ENCODE results near the gene TRIM54. TPM values are rescaled to one million over a fixed set of nuclear protein-coding genes. Genes with fewer than 3 reads are reported as not detected.
"Not testable (repeated sequence)": the region's sequence is repeated elsewhere in the genome, so short reads cannot be mapped to it uniquely, and the experiment has no call there.

The TRIM54 gene
- total RNA-seq, 1 donor from 2014 or later = 2.5 TPM

- intact Hi-C loops (cut with DNase I) = no loop called here
- no peak for DNase-seq (ENCODE audit: extremely low spot score in 2 of 2)
- peaks cover 30% of the 10 kb centered on the region for H3K27me3 ChIP-seq
- H3K27ac ChIP-seq = no peak overlapping the region
- H3K9me3 ChIP-seq = no peaks in the 10 kb centered on the region
- TF ChIP-seq CTCF (IDR thresholded peaks at IDR 0.05) (no peak), POLR2AphosphoS5 (IDR thresholded peaks at IDR 0.05; ENCODE audit: insufficient read depth in 1 of 2, low read depth in 1 of 2) (no peak), POLR2A (IDR thresholded peaks at IDR 0.05) (no peak)
- no peaks in the 10 kb centered on the region for H3K36me3 ChIP-seq
- no peak overlapping the region for H3K4me3 ChIP-seq
- H3K4me1 ChIP-seq = peaks cover 31% of the 10 kb centered on the region
These were observed 16.7 kb upstream of the TRIM54 start for GRCh38 chr2:27265536-27265870.

DNA sequence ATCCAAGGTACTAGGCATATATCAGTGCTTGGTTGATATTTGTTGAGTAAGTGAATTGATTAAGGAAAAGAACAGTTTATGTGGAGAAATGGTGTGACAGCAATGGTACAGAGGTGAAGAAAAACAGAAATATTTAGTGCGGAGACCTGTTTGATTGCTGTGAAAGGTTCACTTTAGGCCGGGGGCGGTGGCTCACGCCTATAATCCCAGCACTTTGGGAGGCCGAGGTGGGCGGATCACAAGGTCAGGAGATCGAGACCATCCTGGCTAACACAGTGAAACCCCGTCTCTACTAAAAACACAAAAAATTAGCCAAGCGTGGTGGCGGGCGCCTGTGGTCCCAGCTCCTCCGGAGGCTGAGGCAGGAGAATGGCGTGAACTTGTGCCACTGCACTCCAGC lies 13.9 kb upstream of the TRIM54 start:
- Histone ChIP-seq H3K4me1 (peaks cover 19% of the 10 kb centered on the region), H3K27me3 (peaks cover 15% of the 10 kb centered on the region)
- H3K4me3 ChIP-seq; H3K27ac ChIP-seq; H3K9me3 ChIP-seq; DNase-seq (ENCODE audit: extremely low spot score in 2 of 2); intact Hi-C loops (cut with DNase I); H3K36me3 ChIP-seq: not testable (repeated sequence)

DNA sequence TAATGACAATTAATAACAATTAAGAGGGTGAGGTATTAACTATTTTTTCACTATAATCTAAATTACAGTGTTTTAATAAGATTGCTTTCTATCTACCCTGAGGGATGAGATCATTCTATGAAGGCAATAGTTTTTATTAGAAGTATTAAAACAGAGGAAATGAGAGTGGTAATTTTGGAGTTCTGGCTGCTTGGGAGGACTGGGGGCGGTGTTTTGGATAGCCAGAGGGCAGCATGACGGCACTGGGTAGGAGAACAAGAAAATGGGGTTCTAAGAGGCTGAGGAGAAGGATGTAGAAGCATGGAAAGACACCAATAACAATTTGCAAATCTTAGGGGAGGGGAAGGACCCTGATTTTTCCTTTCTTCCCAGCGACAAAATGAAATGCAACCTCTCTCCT lies 12.1 kb upstream of the TRIM54 start:
- no peak overlapping the region for H3K4me3 ChIP-seq
- no peak for TF ChIP-seq POLR2AphosphoS5 (IDR thresholded peaks at IDR 0.05; ENCODE audit: insufficient read depth in 1 of 2, low read depth in 1 of 2)
- H3K27ac ChIP-seq = no peak overlapping the region
- peaks cover under 1% of the 10 kb centered on the region for H3K4me1 ChIP-seq
- no peaks in the 10 kb centered on the region for H3K9me3 ChIP-seq
- no peak for DNase-seq (ENCODE audit: extremely low spot score in 2 of 2)
- intact Hi-C loops (cut with DNase I) = no loop called here
- no peaks in the 10 kb centered on the region for H3K36me3 ChIP-seq
- peaks cover 4% of the 10 kb centered on the region for H3K27me3 ChIP-seq

DNA sequence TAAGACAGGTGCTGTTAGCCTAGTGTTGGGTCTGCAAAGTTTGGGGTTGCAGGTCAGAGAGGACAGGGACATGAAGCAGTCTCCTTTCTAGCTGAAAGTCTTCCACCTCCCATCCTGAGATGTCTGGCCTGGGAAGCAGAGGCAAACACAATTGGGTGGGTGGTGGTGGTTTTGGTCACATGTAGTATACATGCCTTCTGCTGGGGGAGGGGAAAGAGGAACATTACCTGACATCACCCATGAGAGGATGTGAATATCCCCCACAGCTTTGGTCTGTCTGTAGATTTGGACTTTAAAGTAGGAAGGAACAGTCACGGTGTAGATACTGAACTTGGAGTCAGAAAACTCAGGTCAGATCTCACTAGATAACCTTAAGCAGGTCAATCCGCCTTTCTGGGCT lies 11.6 kb upstream of the TRIM54 start:
- Histone ChIP-seq H3K27me3 (peaks cover 1% of the 10 kb centered on the region), H3K4me1 (no peaks in the 10 kb centered on the region), H3K9me3 (no peaks in the 10 kb centered on the region), H3K4me3 (no peak overlapping the region), H3K27ac (no peak overlapping the region), H3K36me3 (no peaks in the 10 kb centered on the region)
- intact Hi-C loops (cut with DNase I) = no loop called here
- TF ChIP-seq POLR2AphosphoS5 (IDR thresholded peaks at IDR 0.05; ENCODE audit: insufficient read depth in 1 of 2, low read depth in 1 of 2) = no peak
- DNase-seq (ENCODE audit: extremely low spot score in 2 of 2) = no peak

DNA sequence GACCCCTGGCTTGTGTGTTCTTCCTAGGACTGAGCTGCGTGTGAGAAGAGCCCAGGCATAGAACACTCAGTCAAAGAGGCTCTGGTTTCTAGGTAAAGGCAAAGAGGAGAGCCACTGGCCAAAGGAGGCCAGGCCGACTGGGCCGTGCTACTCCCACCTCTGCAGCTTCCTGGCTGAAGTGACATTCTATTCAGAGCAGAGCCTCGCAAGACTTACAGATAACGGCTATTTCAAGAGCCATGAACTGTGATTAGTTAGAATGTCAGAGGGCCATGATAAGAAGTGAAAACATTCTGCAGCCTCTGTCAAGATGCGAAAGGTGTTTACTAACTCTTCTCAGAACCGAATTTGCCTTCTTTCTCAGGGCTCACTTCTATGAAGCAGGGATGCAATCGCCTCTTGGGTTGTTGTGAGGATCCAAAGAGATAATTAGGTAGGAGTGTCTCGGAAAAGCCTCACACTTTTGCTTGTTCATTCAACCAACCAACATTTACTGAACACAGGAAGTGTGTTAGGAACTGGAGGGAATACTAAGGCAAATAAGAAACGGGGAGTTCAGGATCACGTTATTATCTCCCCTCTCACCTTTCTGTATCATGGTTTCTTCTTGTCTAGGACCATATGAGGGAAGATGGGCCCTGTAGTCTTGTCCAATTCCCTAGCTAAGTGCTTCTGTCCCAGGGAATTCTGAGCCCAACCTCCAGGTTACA lies 10.4 kb upstream of the TRIM54 start:
- intact Hi-C loops (cut with DNase I) = no loop called here
- Histone ChIP-seq H3K27me3 (no peaks in the 10 kb centered on the region), H3K4me1 (no peaks in the 10 kb centered on the region), H3K4me3 (no peak overlapping the region), H3K27ac (no peak overlapping the region), H3K36me3 (no peaks in the 10 kb centered on the region), H3K9me3 (no peaks in the 10 kb centered on the region)
- no peak for DNase-seq (ENCODE audit: extremely low spot score in 2 of 2)
- TF ChIP-seq CTCF (IDR thresholded peaks at IDR 0.05) = no peak

DNA sequence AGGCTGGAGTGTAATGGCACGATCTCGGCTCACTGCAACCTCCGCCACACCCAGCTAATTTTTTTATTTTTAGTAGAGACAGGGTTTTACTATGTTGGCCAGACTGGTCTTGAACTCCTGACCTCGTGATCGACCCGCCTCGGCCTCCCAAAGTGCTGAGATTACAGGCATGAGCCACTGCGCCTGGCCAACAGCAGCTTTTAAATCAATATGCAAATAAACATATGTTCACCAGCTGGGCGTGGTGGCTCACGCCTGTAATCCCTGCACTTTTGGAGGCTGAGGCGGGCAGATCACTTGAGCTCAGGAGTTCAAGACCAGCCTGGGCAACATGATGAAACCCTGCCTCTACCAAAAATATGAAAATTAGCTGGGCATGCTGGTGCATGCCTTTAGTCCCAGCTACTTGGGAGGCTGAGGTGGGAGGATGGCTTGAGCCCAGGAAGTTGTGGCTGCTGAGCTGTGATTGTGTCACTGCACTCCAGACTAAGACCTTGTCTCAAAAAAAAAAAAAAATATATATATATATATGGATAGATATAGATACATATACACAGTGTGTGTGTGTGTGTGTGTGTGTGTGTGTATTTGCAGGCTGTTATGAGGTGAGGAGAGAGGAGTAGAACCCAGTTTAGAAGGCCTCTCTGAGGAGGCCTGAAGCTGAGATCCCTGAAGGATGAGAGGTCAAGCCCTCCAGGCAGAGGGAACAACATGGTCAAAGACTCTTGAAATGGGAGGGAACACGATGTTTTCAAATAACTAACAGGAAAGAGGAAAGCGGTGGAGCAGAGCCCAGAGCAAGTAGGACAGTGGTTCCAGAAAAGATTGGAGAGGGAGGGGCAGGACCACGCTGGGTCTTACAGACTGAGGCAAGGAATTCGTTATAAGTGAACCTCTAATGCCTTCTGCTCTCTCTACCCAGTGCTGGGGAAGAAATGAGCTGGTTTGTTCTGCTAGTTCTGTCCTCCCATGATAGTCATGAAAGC lies 9.4 kb upstream of the TRIM54 start:
- H3K27ac ChIP-seq; DNase-seq (ENCODE audit: extremely low spot score in 2 of 2); H3K4me3 ChIP-seq; H3K9me3 ChIP-seq; H3K36me3 ChIP-seq; H3K4me1 ChIP-seq; intact Hi-C loops (cut with DNase I); H3K27me3 ChIP-seq: not testable (repeated sequence)

Data from vagina (tissue), 2 donors.